A673 (cell line): ENCODE results near the gene SLIT3. TPM values are rescaled to one million over a fixed set of nuclear protein-coding genes. Genes with fewer than 3 reads are reported as not detected.

Experiments
- BruUV-seq: library from RNA; stranded (reverse); fragments of 400-500 nt; replicated peaks from 2 replicates; lab custom pipeline; 2021; lab: Mats Ljungman, UMichigan
- CTCF ChIA-PET: fragments of 300-600 bp; sonication (Branson Sonifier 250); formaldehyde crosslinking; loops from one replicate; lab custom pipeline; 2022; ENCODE audit warnings: antibody characterized with exemption; lab: Charles Lee
- POLR2A ChIA-PET: fragments of 300-600 bp; sonication (Branson Sonifier 250); formaldehyde crosslinking; loops from one replicate; lab custom pipeline; 2022; ENCODE audit warnings: antibody characterized with exemption; ENCODE audit not compliant: low non-redundant PET; lab: Charles Lee
- DNase-seq: peaks from one replicate; pipeline ENCODE4 v3.0.0-alpha.2; 2015; ENCODE audit warnings: low spot score
- H3K27ac ChIP-seq: fragments of 200-600 bp; sonication (generic); 2 replicates; pipeline ENCODE4 v1.5.1; 2016; ENCODE audit warnings: mixed run types, low read depth, mild to moderate bottlenecking, mixed read lengths, antibody characterized with exemption, low read length; ENCODE audit not compliant: poor library complexity, severe bottlenecking
- H3K27me3 ChIP-seq: fragments of 200-600 bp; sonication (generic); replicated peaks from 2 replicates; pipeline ENCODE4 v1.6.1; 2017; ENCODE audit warnings: mixed run types, low read depth, mild to moderate bottlenecking, mixed read lengths, antibody characterized with exemption, low read length; ENCODE audit not compliant: insufficient read depth, poor library complexity
- H3K36me3 ChIP-seq: fragments of 200-600 bp; sonication (generic); 2 replicates; pipeline ENCODE4 v1.6.1; 2016; ENCODE audit warnings: mixed run types, mild to moderate bottlenecking, mixed read lengths, antibody characterized with exemption, low read length; ENCODE audit not compliant: insufficient read depth, poor library complexity, severe bottlenecking
- H3K4me1 ChIP-seq: fragments of 200-600 bp; sonication (generic); 2 replicates; pipeline ENCODE4 v1.6.1; 2017; ENCODE audit warnings: mixed run types, mild to moderate bottlenecking, mixed read lengths, antibody characterized with exemption, low read length; ENCODE audit not compliant: insufficient read depth, poor library complexity, severe bottlenecking
- H3K4me3 ChIP-seq: fragments of 200-600 bp; sonication (generic); 2 replicates; pipeline ENCODE4 v1.5.1; 2016; ENCODE audit warnings: low read depth, mixed run types, mild to moderate bottlenecking, mixed read lengths, low read length; ENCODE audit not compliant: poor library complexity, severe bottlenecking
- H3K9me3 ChIP-seq: fragments of 200-600 bp; sonication (generic); 2 replicates; pipeline ENCODE4 v1.6.1; 2016; ENCODE audit warnings: mixed run types, low read depth, mild to moderate bottlenecking, mixed read lengths, antibody characterized with exemption, low read length; ENCODE audit not compliant: poor library complexity, severe bottlenecking
- EZH2 ChIP-seq: fragments of 200-600 bp; sonication (generic); IDR thresholded peaks from 2 replicates; pipeline ENCODE4 v1.6.1; 2017; ENCODE audit warnings: borderline replicate concordance, low read depth, mild to moderate bottlenecking, mixed read lengths, antibody characterized with exemption, low read length; ENCODE audit not compliant: poor library complexity, severe bottlenecking
- intact Hi-C: fragments of 100-400 bp; cut with micrococcal nuclease; formaldehyde crosslinking; loops from one replicate; pipeline ENCODE4 v1.10.0; 2022; ENCODE audit not compliant: unreplicated experiment
- total RNA-seq: library from RNA; stranded (reverse); gene quantifications from 2 replicates; pipeline ENCODE4 v1.2.3, GENCODE V29; 2021
- TF ChIP-seq, protein P1 (sequence below): fragments of 300-800, 200-600 bp; sonication (generic); conservative IDR thresholded peaks from 2 replicates; pipeline ENCODE4 v1.5.1; 2017; ENCODE audit warnings: low read depth, mild to moderate bottlenecking, antibody characterized with exemption, low read length, moderate library complexity, mixed read lengths

The SLIT3 gene
- total RNA-seq, 1 experiment from 2014 or later = not detected

DNA sequence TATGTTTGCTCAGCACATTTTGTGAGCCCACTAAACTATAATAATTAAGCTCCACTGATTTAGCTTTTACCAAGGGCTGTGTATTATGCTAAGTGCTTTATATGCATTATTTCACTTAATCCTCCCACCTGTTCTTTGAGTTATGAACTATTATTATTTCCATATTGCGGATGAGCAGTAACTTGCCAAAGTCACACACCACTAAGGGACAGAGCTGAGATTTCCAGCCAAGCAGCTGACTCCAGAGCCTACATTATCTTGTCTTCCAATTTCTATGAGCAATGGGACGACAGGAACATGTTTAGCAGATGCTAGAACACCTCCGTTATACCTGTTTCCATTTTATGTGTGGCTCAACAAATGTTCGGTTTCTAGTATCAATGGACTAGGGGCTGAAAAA is 484.3 kb downstream of the SLIT3 start:
- Histone ChIP-seq H3K27ac (no peak overlapping the region), H3K4me3 (no peak overlapping the region), H3K36me3 (no peaks in the 10 kb centered on the region), H3K4me1 (peaks cover 13% of the 10 kb centered on the region), H3K27me3 (peaks cover 78% of the 10 kb centered on the region), H3K9me3 (no peaks in the 10 kb centered on the region)
- CTCF ChIA-PET = no interaction called here
- POLR2A ChIA-PET = no interaction called here
- no TSS peak for BruUV-seq
- intact Hi-C loops = no loop called here
- DNase-seq = no peak
- TF ChIP-seq, protein P1, sequence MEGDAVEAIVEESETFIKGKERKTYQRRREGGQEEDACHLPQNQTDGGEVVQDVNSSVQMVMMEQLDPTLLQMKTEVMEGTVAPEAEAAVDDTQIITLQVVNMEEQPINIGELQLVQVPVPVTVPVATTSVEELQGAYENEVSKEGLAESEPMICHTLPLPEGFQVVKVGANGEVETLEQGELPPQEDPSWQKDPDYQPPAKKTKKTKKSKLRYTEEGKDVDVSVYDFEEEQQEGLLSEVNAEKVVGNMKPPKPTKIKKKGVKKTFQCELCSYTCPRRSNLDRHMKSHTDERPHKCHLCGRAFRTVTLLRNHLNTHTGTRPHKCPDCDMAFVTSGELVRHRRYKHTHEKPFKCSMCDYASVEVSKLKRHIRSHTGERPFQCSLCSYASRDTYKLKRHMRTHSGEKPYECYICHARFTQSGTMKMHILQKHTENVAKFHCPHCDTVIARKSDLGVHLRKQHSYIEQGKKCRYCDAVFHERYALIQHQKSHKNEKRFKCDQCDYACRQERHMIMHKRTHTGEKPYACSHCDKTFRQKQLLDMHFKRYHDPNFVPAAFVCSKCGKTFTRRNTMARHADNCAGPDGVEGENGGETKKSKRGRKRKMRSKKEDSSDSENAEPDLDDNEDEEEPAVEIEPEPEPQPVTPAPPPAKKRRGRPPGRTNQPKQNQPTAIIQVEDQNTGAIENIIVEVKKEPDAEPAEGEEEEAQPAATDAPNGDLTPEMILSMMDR = no peak
- TF ChIP-seq EZH2 = no peak

DNA sequence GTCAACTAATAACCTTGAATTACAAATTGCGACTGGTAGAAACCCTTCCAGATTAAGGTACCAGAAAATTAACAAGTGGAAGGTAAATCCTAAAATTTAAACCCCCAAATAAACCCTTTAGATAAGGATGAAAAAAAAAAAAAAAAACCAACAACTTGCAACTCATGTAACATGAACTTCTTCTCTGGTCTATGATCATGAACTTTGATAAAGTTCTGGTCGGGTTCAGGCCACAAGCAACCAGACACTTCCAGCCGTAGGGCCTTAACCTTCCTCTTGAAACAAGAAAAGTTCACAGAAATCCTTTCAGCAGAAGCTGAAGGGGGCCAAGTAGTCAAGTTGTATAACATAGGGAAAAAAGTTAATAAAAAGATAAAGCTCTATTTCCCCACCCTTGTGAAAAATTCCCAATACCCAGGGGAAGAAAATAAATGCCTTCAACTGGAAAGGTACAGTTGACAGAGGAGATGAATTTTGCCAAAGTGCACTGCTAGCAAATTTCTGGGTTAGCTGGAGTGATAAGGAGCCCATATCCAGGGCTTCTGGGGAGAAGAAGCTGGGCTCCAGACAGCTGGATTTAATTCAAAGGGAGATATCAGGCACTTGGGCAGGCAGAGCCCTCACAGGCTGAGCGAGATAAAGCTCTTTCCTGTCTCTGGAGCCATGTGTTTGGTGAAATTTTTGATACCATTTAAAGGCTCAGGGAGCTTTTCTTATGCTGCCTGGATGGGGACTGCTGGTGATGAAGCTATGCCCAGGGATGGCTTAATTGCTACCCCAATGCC is 487.6 kb downstream of the SLIT3 start:
- CTCF ChIA-PET = no interaction called here

DNA sequence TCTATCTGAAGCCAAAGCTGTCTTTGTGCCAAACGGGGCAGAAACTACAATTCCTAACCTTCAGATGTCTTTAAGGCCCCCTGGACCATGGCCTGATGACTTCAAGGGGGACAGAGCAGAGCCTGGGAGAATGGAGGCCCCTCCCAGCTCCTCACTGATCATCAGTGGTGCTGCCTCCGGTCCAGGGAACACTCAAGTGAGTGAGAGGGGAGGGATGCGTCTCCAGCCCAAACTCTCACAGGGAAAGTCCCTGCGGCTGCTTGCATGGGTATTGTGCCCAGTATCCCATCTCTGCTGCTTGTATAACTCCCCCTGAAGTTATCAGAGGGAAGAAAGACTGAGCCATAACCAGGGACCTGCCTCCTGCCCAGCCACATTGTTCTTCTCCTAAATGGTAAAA is 490.3 kb downstream of the SLIT3 start:
- ChIA-PET CTCF (no interaction called here), POLR2A (no interaction called here)
- intact Hi-C loops = no loop called here
- no TSS peak for BruUV-seq
- Histone ChIP-seq H3K36me3 (no peaks in the 10 kb centered on the region), H3K4me1 (no peaks in the 10 kb centered on the region), H3K27me3 (peaks cover 93% of the 10 kb centered on the region), H3K9me3 (no peaks in the 10 kb centered on the region), H3K27ac (no peak overlapping the region), H3K4me3 (no peak overlapping the region)
- no peak for DNase-seq
- TF ChIP-seq, protein P1 = no peak
- TF ChIP-seq EZH2 = no peak

More for the DNA sequence above, 487.6 kb downstream of the SLIT3 start:
- no peak overlapping the region for H3K4me3 ChIP-seq
- H3K27me3 ChIP-seq = peaks cover 92% of the 10 kb centered on the region
- TF ChIP-seq EZH2 = no peak
- TF ChIP-seq, protein P1 = no peak
- H3K36me3 ChIP-seq = no peaks in the 10 kb centered on the region
- POLR2A ChIA-PET = no interaction called here
- intact Hi-C loops = no loop called here
- H3K27ac ChIP-seq = no peak overlapping the region
- no peaks in the 10 kb centered on the region for H3K9me3 ChIP-seq
- BruUV-seq = no TSS peak
- no peaks in the 10 kb centered on the region for H3K4me1 ChIP-seq
- no peak for DNase-seq
